HG02884 (cell line): ENCODE results near the gene PTTG1IP.
"Not testable (repeated sequence)": the region's sequence is repeated elsewhere in the genome, so short reads cannot be mapped to it uniquely, and the experiment has no call there.

Source experiments
- ATAC-seq: cut with Tn5 transposase; IDR thresholded peaks from one replicate; pipeline ENCODE4 v1.9.1; 2021; ENCODE audit warnings: mild to moderate bottlenecking, moderate library complexity; ENCODE audit not compliant: unreplicated experiment

The PTTG1IP gene, protein sequence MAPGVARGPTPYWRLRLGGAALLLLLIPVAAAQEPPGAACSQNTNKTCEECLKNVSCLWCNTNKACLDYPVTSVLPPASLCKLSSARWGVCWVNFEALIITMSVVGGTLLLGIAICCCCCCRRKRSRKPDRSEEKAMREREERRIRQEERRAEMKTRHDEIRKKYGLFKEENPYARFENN

DNA sequence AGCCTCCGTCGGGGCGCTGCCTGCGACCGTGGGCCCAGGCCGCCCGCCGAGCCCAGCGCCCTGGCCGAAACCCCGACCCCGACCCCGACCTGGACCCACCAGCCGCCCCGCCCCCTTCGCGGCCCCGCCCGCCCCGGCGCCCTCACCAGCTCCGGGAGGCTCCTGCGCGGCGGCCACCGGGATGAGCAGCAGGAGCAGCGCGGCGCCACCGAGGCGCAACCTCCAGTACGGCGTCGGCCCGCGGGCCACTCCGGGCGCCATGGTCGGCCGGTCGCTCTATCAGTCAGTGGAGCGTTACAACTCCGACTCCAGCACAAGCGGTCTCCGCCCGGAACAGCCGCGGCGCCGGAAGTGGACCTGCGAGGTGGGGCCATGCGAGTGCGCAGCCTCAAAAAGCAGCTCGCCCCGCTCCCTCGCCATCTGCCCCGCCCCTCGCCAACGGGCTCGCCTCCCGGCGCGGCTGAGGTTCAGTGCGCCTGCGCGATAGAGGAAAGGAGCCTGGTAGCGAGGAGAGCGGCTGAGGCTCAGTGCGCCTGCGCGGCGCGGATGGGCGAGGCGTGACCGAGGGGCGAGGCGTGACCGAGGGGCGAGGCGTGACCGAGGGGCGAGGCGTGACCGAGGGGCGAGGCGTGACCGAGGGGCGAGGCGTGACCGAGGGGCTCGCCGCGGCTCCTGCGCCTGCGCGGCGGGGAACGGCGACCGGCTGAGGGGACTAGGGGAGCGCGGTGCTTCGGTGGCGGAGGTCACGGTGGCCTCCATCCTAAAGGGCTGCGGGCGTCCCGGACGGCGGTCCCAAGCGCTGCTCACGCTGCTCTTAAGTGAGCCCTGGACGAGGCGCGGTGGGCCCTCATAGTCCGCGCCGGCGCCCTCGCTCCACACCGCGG, at the start of gene PTTG1IP:
PTTG1IP (minus strand) TSS at position 335 of the 884 bp plus-strand sequence; CDS start at position 261, 74 bp downstream.
- ATAC-seq, result peak; percentile 67

DNA sequence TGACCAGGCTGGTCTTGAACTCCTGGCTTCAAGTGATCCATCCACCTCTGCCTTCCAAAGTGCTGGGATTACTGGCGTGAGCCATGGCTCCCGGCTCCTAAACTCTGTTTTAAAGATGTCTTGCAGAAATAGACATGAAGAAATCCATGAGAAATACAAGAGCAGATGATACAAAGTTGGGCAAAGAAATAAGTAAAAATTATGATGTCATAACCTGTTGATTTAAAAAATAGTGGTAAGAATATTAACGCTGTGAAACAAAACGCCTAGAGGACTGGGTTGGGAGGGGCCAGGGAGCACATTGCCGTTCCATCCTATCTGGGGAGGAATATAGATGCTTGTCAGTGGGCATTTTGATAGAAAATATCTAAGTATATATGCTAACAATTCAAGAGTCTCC, 48.4 kb upstream of the PTTG1IP start:
- no peak for ATAC-seq

DNA sequence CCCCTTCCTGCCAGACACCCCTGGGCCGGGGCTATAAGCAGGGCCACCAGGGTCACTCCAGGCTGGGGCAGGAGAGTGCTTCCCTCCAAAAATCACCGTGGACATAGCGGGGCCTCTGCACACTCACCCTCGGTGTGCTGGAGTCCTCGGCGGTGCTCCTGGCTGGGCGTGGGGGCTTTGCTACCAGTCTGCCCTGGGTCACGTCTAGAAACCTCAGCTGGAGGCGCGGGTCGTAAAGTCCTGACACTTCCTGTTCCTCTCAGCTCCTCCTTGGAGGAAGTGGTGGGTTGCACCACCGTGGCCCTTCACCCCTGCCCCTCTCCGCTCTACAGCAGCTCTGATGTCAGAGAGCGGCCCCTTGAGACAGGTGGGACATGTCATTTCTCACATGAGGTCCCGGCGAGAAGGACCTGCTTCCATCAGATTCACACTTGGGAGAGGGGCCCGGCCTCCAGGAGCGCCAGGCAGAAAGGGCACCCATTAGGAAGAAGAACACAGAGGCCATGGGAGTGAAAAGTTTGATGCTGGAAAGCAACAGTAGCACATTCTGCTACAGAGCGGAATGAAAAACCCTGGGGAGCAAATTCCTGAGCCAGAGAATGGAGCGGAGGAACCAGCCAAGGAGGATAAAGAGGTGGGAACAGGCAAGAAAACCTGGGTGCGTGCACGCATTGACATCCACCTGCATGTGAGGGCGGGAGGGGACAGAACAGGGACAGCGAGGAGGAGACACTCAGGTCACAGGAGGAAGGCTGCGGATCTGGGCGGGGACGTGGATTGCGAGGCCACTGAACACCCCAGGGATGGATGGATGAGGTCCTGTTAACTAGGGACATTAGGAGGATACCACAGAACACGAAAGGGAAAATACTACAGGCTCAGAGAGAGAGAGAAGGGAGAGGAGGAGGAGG, 47.5 kb upstream of the PTTG1IP start, which contains the start of gene ITGB2:
ITGB2 (minus strand) TSS at position 206 of the 911 bp plus-strand sequence. CDS start 10,117 bp downstream, outside the sequence.
- ATAC-seq, result no peak

DNA sequence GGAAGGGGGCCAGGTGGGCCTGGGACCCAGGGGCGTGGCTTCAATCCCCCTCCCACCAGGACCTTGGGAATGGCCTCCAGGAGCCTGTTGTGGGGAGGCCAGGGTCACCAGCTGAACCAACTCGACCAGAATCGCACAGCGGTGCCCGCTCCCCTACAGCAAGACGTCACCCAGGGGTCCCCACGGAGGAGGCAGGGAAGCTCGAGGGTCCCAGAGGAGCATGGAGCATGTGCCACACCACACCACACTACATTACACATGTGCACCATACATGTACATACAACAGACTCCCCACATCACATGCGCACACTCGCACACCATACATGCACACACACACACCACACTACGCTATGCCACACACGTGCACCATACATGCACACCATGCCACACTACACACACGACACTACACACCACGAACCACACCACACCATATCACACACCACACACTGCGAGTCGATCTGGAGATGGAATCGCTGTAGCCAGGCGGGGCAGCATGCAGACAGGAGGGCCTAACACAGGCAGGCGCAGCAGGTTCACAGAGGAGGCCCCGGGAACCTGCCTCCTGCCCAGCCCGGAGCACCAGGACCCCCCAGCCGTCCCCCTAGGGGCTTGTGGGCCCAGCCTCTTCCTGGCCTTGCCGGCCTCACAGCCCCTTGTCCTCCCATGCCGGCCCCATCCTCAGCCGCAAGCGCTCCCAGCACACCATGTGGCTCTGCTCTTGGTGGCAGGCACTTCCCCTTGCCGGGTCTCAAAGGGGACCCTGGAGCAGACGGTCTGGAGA, 46.6 kb upstream of the PTTG1IP start:
- no peak for ATAC-seq

DNA sequence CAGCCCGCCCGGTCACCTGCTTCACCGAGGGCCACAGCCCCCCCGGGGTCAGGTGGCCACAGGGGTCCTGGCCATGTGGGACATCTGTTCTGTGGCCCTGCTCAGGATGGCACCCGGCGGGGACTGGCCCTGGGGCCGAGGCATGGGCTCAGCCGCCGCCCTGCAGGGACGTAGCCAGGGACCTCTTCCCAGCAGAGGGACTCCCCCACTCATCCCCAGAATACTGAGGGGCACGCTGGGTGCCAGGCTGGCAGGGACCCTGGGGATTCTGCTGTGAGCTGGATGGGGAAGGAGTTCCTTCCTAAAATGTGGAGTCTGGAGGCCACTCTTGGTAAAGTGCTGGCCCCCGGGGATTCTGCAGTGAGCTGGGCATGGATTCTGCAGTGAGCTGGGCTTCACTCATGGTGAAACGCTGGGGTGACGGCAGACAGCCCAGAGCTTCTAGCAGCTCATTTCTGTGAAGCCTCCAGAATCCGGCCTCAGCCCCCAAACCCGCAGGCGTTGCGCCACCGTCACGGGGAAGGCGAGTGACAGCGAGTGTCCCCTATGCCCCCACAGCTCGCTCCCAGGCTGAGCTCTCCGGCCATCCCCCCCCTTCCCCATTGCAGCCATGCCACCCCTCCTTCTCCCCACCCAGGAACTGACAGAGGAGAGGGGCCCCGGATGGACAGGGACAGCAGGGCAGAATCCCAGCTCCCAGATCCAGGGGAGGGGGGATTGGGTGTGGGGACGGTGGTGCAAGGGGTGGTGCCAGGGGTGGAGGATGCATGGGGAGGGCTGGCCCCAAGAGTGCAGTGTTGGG, 45.8 kb upstream of the PTTG1IP start:
- ATAC-seq, result no peak

DNA sequence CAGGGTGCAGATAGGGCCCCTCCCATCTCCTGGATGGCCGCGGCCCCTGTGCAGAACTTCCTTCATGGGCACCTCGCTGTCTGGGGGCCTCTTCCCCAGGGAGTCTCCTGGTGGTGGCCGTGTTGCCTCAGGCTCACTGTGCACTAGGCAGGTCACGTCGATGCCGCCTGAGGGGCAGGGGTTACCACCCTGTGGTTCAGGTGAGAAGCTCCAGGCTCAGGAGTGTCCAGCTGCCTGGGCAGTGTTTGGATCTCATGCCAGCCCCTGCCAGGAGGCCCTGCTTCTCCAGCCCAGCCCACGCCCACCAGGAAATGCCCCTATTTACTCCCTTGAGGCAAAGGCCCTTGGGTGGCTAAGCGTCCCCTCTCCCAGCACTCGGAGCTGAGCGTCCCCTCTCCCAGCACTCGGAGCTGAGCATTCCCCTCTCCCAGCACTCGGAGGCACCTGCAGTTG, 45.1 kb upstream of the PTTG1IP start:
- no peak for ATAC-seq

DNA sequence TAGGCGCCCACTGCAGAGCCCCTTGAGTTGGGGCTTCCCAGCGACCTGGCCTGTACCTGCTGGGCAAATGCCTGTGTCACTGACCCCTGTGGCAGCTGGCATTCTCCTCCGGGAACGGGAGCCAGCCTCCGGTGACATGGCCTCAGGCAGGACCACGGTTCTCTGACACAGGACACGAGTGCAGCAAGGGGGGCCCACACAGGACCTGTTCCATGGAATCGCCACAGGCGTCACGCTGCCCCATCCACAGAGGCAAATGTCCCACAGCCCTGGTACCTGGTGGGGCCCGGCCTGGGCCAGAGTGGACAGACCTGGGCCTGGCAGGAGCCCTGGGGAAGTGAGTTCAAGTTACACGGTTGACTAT, 44.6 kb upstream of the PTTG1IP start:
- no peak for ATAC-seq

DNA sequence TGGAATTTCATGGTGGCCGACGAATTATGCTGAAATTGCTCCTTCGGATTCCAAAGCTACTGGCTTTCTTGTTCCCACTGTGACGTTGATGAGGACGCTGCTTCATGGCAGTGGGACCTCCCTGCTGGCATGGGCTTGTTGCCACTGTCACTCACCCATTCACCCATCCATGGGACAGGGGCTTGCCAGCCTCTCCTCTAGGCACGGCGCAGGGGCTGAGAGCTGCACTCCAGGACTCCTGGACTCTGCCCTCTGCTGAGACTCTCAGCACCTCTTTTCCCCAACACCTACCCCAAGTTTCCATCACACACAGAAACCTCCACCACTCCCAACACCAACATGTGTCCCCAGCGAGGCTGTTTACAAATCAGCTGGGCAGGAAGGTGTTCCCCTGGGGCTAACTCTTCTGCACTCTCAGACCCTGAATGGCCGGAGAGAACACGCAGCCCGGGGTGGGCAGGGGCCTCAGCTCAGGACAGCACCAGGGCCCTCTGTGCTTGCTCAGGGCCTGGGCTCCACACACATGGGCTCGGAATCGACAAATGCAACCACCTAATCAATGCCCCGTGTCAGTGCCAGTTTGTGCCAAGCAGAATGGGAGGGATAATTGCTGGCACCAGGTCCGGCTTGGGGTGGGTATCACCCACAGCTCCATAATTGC, 44.1 kb upstream of the PTTG1IP start:
- no peak for ATAC-seq

DNA sequence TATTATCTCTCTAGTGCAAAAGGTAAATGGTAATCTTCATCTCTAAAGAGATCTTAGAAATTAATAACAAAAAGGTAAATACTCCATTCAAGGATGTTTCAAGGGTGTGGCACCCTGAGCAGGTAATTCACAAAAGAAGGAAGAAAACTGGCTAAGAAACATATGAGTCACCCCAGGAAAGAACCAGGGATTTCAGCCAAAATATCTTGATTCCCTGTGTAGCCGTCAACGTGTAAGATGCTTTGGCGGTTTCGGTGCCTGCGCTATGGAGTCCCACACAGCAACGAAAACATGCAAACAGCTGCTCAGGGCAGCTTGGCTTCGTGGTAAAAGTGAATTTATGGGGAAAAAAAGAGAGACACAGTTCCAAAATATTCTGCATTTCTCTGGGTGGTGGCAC, 43.5 kb upstream of the PTTG1IP start:
- ATAC-seq, result no peak

DNA sequence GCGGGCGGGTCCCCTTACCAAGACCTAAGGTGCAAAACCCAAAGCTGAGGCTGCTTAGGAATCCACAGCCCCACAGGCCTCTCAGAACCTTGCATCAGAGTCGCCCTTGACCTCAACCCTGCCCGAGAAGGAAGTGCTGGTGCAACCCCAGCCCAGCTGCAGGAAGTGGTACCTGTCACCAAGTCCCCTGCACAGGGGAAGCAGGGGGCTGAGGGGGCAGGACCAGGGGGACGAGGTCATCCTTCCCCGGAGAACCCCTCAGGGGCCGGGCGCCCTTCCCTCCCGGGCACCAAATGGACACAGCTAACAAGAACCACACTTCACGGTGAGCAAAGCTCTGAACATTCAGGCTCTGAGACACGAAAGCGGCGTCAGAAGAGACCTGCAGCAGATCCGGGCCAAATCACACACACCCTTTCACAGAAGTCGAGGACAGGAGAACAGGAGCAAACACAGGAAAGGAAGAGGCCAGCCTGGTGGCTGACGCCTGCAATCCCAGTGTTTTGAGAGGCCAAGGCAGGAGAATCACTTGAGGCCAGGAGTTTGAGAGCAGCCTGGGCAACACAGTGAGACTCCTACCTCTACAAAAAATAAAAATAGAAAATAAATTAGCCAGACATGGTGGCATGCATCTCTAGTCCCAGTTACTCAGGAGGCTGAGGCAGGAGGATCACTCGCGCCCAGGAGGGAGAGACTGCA, 40.8 kb upstream of the PTTG1IP start:
- no peak for ATAC-seq

DNA sequence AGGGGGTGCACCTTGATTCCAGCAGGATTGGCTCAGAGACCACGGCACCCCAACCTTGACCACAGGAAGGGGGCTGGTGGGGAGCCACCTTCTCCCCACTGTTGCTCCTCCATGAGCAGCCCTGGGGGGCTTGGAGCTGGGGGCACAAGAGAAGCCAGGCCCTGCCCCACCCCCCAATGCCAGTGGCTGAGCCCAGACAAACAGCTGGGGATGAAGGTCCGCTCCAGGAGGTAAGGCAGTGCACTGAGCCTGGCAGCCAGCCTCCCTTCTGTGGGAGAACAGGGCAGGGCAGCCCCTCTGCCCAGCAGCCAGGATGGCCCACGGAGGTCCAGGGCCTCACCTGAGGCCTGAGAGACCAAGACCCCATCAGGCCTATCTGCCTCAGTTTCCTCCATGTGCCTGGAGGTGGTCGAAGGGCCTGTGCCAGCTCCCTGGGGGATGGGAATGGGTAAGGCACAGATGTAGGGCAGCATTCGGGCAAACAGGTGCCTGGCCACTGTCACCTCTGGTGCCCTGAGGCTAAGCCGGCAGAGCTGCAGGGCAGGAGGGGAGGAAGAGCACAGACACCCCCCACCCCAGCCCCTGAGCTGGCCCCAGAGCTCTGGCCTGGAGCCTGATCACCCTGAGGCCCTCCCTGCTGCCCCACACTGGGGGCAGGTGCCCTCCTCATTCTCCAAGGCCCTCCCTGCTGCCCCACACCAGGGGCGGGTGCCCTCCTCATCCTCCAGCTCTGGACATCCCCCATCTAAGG, 40.1 kb upstream of the PTTG1IP start:
- ATAC-seq, result no peak

DNA sequence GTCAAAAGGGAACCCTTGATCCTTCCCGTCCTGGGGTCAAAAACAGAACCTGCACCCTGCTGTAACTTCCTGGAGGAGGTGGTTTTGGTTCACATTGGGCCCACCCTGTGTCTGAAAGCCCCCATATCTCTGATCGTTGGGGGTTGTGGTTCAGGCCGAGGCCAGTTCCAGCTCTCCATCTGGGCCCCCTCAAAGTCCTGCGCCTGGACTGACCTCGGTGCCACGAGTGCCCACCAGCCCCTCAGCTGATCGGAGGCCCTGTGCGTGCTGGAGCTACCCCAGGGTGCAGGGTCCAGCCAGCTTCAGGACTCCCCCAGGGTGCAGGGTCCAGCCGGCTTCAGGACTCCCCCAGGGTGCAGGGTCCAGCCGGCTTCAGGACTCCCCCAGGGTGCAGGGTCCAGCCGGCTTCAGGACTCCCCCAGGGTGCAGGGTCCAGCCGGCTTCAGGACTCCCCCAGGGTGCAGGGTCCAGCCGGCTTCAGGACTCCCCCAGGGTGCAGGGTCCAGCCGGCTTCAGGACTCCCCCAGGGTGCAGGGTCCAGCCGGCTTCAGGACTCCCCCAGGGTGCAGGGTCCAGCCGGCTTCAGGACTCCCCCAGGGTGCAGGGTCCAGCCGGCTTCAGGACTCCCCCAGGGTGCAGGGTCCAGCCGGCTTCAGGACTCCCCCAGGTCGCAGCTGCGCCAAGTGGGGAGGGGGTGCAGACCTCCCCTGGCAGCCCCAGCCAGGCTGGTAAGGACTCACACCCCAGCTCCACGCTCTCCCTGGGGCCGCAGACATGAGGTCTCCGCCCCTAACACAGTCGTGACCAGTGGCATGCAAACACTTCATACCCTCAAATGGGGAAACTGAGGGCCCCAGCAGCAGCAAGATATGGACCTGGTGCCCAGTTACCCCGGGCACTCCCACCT, 39.3 kb upstream of the PTTG1IP start:
- ATAC-seq, result not testable (repeated sequence)

DNA sequence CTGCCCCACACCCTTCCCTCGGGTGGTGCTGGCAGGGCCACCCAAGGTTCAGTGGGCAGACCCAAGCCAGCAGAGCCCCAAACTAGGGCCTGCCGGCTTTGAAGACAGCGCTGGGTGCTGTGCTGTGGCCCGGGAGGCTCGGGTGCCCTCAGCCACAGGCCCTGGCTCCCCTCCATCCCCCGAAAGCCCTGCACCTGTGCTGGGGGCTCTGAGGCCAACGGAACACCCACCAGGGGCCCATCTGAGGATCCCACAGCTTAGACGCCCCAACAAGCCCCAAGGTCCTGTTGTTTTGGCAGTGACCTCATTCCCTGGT, 38.6 kb upstream of the PTTG1IP start:
- no peak for ATAC-seq

DNA sequence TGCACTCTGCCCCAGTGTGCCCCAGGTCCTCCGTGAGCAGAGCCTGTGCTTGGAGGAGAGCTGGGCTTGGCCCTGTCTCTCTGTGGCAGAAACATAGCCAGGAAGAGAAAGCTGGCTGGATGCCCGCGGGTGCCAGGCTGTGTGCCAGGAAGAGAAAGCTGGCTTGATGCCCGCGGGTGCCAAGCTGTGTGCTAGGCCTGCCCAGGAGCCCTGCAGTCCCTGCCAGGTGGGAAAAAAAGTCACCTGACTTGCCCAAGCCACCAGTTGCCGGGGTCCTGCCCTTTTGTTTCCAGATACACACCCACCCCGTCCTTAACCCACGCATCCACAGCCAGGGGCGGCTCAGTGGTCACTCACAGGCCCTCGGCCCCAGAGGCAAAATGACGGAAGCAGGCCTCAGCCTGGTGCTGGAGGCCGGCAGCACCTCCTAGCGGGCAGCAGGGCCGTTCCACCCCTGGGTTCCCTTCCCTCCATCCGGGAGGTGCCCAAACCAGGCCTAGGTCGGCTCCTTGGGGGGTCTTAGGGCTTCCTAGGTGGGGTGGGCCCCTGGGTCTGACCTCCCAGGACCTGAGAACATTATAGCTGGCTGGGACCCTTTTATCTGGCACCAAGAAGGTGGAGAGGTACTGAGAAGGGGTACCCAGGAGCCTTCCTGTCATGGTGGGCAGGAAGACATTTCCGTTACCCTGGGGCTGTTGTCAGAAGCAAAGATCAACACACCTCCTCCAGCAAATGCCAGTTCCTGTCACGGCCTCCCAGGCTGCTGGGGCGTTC, 38.1 kb upstream of the PTTG1IP start:
- ATAC-seq, result no peak

DNA sequence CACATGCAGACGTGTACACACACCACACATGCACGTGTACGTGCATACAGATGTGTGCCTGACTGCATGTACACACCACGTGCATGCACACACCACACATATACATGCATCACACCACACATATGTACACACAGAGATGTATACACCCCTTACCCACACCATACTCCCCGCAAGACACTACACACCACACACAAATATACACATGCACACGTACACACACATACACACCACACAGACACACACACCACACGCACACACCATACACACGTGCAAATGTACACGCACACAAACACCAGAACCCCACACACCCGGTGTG, 37.5 kb upstream of the PTTG1IP start:
- ATAC-seq, result no peak
